ENCODE measurements around the gene SAAL1.

DNA sequence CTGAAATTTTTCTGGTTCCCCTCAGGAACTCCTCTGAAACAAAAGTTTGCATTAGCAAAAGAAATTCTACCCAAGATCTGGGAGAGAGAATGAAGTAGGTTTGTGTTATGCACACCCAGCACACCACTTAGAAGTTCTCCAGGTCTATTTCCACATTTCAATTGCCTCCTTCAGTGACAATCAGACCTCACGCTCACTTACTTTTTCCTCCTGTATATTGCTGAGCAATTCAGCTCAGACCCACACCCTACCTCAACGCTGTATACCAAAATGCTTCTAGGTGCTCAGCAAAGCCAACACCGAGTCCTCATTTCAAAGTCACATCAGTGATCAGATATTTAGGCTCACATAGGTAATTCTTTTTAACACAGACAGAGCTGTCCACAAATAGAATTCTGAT, 45.7 kb upstream of the SAAL1 start:
- TF ChIP-seq EZH2 (IDR thresholded peaks at IDR 0.05; ENCODE audit: borderline replicate concordance, insufficient read depth, low read length, poor library complexity, severe bottlenecking) (no peak), RAD21 (conservative IDR thresholded peaks at IDR 0.05) (no peak)
